HepG2 (cell line): ENCODE results near the gene NCOA4. TPM values are rescaled to one million over a fixed set of nuclear protein-coding genes. Genes with fewer than 3 reads are reported as not detected.

Experiments
- ATF1 ChIP-seq: IDR thresholded peaks from 2 replicates; pipeline ENCODE4 v1.6.1; 2016; ENCODE audit warnings: mild to moderate bottlenecking, control low read depth
- ATF3 ChIP-seq: sonication (generic); formaldehyde crosslinking; IDR thresholded peaks from 2 replicates; pipeline ENCODE4 v1.4.0; 2020; ENCODE audit warnings: missing genetic modification reagents
- FUBP1 ChIP-seq: sonication (generic); formaldehyde crosslinking; IDR thresholded peaks from 2 replicates; pipeline ENCODE4 v1.5.1; 2020; ENCODE audit warnings: missing genetic modification reagents, mild to moderate bottlenecking, borderline replicate concordance
- KAT7 ChIP-seq: IDR thresholded peaks from 2 replicates; pipeline ENCODE4 v1.6.1; 2018; ENCODE audit warnings: borderline replicate concordance, missing compliant biosample characterization
- MAF1 ChIP-seq: sonication (generic); formaldehyde crosslinking; IDR thresholded peaks from 2 replicates; pipeline ENCODE4 v1.5.0; 2020; ENCODE audit warnings: missing genetic modification reagents, borderline replicate concordance
- NFAT5 ChIP-seq: sonication (generic); formaldehyde crosslinking; IDR thresholded peaks from 2 replicates; pipeline ENCODE4 v1.4.0; 2020; ENCODE audit warnings: missing genetic modification reagents
- NFYC ChIP-seq: IDR thresholded peaks from 2 replicates; pipeline ENCODE4 v1.6.1; 2016; ENCODE audit warnings: missing genetic modification reagents, missing compliant biosample characterization
- NR2F6 ChIP-seq, 2 experiments: IDR thresholded peaks; 2 replicates each; pipeline ENCODE4 v1.6.1; 2016; ENCODE audit warnings: antibody characterized with exemption in 1 of 2, mild to moderate bottlenecking in 1 of 2
- PLSCR1 ChIP-seq: sonication (generic); formaldehyde crosslinking; IDR thresholded peaks from 2 replicates; pipeline ENCODE4 v1.5.0; 2020; ENCODE audit warnings: missing genetic modification reagents, mild to moderate bottlenecking, borderline replicate concordance
- SMAD1 ChIP-seq: sonication (generic); formaldehyde crosslinking; IDR thresholded peaks from 2 replicates; pipeline ENCODE4 v1.4.0; 2020; ENCODE audit warnings: missing genetic modification reagents, low read depth, mild to moderate bottlenecking, borderline replicate concordance
- SP1 ChIP-seq, 2 experiments: fragments of 450-650 bp in 1 of 2; sonication (generic) in 1 of 2; formaldehyde crosslinking in 1 of 2; IDR thresholded peaks; 2 replicates each; pipeline versions ENCODE4 v1.4.0 to v1.6.1; 2016 to 2020; ENCODE audit warnings: missing genetic modification reagents in 1 of 2
- TFDP2 ChIP-seq: sonication (generic); formaldehyde crosslinking; IDR thresholded peaks from 2 replicates; pipeline ENCODE4 v1.4.0; 2020; ENCODE audit warnings: missing genetic modification reagents
- ZBTB21 ChIP-seq: sonication (generic); formaldehyde crosslinking; IDR thresholded peaks from 2 replicates; pipeline ENCODE4 v1.4.0; 2020; ENCODE audit warnings: missing genetic modification reagents
- ZBTB42 ChIP-seq: sonication (generic); formaldehyde crosslinking; IDR thresholded peaks from 2 replicates; pipeline ENCODE4 v1.5.0; 2020; ENCODE audit warnings: mild to moderate bottlenecking, missing genetic modification reagents
- ZNF383 ChIP-seq: sonication (generic); formaldehyde crosslinking; IDR thresholded peaks from 2 replicates; pipeline ENCODE4 v1.4.0; 2020; ENCODE audit warnings: missing genetic modification reagents, mild to moderate bottlenecking, borderline replicate concordance
- ZNF530 ChIP-seq: sonication (generic); formaldehyde crosslinking; IDR thresholded peaks from 2 replicates; pipeline ENCODE4 v1.5.0; 2020; ENCODE audit warnings: low read depth, mild to moderate bottlenecking, missing genetic modification reagents
- ZNF749 ChIP-seq: sonication (generic); formaldehyde crosslinking; IDR thresholded peaks from 2 replicates; pipeline ENCODE4 v1.8.0; 2022; ENCODE audit warnings: mild to moderate bottlenecking, missing genetic modification reagents, moderate library complexity, borderline replicate concordance
- ZNF788 ChIP-seq: sonication (generic); formaldehyde crosslinking; IDR thresholded peaks from 2 replicates; pipeline ENCODE4 v1.5.0; 2020; ENCODE audit warnings: mild to moderate bottlenecking, missing genetic modification reagents, borderline replicate concordance
- polyA plus RNA-seq, 8 experiments: library from polyadenylated mRNA; depleted of rRNA in 3 of 8; stranded (reverse) in 7 of 8; unstranded in 1 of 8; fragments of >200 nt; fragmentation: Illumina TruSeq in 4 of 8; extraction: Trizol in 4 of 8; gene quantifications; 2 replicates each; pipeline versions ENCODE4 v1.2.1 to v1.2.3, GENCODE V29; 2011 to 2016; ENCODE audit warnings: low read depth in 4 of 8, missing spikeins in 1 of 8, mixed read lengths in 1 of 8; ENCODE audit not compliant: insufficient read depth in 1 of 8
- total RNA-seq, 5 experiments: library from RNA; depleted of rRNA; stranded (reverse); fragments of >200 nt; fragmentation: Illumina TruSeq; extraction: Trizol; gene quantifications; 2 replicates each; pipeline ENCODE4 v1.2.3, GENCODE V29; 2016; ENCODE audit warnings: low read depth in 1 of 5

The NCOA4 gene
- total and polyA plus RNA-seq, 2 of the 13 experiments (the other 11 are each of a cell fraction or from before 2014, with no cell fraction given), result 306 to 400 TPM

GRCh38 chr10:46030091-46030937, at the start of gene NCOA4 (continued):
- TF ChIP-seq NR2F6 (IDR thresholded peaks at IDR 0.05), result peak; percentile 14; the same call in 1 of the 2 replicates
- peak; percentile 52; the same call in 1 of the 2 replicates for TF ChIP-seq NR2F6 (CRISPR knock-in tag; IDR thresholded peaks at IDR 0.05)
- no peak for TF ChIP-seq ZNF383 (CRISPR knock-in tag)
- TF ChIP-seq KAT7 (CRISPR knock-in tag), result no peak; the same call in none of the 2 replicates
- TF ChIP-seq ATF3 (CRISPR knock-in tag), result no peak
- TF ChIP-seq FUBP1 (CRISPR knock-in tag), result no peak
- peak; percentile 88 for TF ChIP-seq SP1 (IDR thresholded peaks at IDR 0.05)
- peak; percentile 50; the same call in 1 of the 2 replicates for TF ChIP-seq SP1 (CRISPR knock-in tag; IDR thresholded peaks at IDR 0.05)
- peak; percentile 37; the same call in 1 of the 2 replicates for TF ChIP-seq MAF1
- TF ChIP-seq ZNF788, result peak; percentile 73
- TF ChIP-seq ZNF749 (CRISPR knock-in tag), result peak; percentile 42; the same call in 1 of the 2 replicates
- TF ChIP-seq NFAT5, result peak; percentile 62; the same call in 1 of the 2 replicates
- no peak for TF ChIP-seq ZBTB21 (CRISPR knock-in tag)
- TF ChIP-seq TFDP2 (CRISPR knock-in tag), result peak; percentile 49; the same call in 1 of the 2 replicates
- TF ChIP-seq PLSCR1 (CRISPR knock-in tag), result no peak
- no peak for TF ChIP-seq NFYC (CRISPR knock-in tag)
- no peak for TF ChIP-seq ZNF530 (CRISPR knock-in tag)
- no peak for TF ChIP-seq SMAD1 (CRISPR knock-in tag)
- 0 out of 2 replicates have a peak, but pooled peaks have one; percentile 24 for TF ChIP-seq ATF1 (CRISPR knock-in tag)
- peak; percentile 73; the same call in 1 of the 2 replicates for TF ChIP-seq ZBTB42 (CRISPR knock-in tag)
